ENCODE data around the gene RAD51B.

Gene RAD51B

DNA sequence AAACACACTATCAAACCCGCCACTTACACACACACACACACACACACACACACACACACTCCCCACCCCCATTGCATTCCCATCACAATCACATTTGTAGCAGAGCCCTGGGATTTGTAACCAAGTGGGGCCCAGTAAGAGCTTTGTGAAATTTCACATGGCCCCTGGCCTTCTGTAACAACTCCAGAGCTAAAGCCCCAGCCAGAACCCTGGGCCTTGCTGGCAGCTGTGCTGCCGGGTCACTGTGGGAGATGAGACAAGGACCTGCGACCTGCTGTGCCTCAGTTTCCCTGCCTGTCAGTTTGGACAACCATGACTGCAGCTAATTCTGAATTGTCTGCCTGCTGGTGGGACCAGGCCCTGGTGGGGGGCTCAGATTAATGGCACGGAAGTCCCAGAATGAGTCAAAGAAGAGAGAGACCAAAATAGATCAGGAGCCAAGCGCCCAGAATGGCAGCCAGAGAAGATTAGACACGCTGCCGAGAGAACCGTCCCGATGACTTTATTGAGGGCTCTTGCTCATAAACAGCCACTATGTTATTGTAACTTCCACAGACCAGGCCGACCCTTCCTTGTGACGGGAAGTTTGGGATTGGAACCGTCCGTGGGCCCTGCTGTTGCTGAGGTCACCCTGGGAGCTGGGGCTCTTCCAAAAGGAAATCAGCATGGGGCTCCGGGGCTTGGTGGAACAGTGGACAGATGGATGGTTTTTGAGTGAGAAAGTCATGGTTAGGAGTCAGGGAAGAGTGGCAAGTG lies 850.2 kb downstream of the RAD51B start:
- no peak for DNase-seq

DNA sequence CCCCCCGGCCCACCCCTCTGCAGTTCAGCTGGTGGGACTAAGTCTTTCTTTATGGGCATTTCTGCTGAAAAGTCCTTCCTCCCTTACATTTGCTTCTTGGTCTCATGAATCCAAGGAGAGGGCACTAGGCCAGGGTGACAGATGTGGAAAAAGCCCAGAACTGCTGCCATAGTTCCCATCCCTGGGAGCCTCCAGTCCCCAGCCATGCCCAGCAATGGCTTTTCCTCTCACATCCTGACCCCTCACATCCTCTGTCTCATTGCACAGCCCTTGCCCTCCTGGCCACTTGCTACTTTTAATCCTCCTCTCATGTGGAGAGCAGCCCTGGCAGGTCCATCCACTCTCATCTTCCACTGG lies 850.8 kb downstream of the RAD51B start:
- no peak for DNase-seq

DNA sequence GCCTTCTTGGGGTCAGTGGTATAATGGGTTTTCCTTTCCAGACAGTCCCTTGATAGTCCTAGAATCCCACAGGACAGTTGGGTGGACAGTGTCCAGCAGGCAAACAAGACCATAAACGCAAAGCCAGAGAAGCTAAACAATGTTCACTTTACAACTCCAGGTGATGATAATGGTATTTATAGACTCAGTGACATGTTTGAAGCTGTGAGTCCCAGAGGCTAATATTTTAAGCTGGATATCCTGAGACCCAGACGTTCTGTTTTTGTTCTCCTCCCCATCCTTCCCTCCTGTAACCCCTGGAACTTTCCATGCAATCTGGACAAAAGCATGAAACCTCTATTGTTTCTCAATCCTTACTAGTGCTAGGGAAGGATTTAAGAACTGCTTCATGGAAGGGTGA lies 852.3 kb downstream of the RAD51B start:
- no peak for DNase-seq

DNA sequence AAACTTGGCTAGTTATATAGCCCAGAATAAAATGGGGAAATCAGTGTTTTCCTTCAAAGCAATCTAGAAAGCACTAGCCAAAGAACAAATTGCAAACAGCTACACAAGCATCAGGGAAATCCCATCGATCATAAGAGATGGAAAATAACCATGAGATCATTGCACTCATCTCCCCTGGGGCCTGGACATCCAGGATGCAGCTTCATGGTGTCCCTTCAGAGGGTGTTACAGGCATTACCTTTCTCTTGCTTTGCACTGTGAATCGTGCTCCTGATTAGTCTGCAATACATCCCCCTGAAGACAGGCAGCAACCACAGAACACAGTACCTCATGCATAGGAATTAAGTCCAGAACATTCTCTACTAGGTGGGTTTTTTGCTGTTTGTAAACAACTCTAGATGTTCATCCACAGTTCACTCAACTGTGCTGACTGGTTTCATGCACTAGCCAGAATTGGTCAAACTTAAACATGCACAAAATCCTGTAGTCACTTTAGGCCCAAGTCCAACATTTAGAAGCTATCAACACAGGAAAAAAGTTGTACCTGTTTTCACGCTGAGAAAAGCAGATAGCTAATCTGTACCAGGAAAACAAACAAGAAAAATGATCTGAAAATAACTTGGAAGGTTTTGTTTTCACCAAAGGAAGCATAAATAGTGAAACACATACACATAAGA lies 853.2 kb downstream of the RAD51B start:
- no peak for DNase-seq

DNA sequence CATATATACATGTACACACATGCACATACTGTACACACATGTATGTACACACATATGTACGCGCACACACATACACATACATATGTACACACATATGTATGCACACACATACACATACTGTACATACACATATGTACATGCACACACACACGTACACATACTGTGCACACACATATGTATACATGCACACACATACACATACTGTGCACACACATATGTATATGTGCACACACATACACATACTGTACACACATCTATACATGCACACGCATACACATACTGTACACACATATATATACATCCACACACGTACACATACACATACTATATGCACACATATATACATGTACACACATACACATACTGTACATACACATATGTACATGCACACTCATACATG lies 853.9 kb downstream of the RAD51B start:
- DNase-seq = no peak

DNA sequence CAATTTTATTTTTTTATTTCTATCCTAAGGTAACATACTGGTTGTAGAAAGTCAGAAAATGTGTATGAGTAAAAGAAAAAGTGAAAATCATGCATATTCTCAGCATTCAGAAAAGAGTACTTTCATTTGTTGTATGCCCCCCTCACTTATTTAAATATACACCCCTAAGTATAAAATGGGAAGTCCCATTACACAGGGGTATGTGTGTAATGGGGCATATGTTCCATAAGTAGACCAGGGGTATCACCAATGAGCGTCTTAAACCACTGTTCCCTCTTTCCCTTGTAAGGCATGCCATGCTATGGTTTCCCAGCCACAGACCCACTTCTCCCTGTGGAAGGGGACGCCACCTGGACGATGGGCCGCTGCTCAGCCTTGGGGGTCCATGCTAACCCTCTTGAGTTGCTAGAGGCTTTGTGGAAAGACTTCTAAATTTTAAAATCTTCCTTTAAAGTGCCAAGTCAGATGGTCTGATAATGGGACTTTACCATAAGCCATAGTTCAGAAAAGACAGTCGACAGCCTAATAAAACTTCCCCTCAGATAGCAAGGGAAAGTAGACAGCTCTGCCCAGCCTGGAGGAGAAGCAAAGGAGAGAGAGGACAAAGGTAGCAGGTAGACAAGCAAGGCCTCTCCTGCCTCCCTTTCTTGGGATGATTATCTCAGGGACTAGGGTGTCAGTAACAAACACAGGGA lies 855.1 kb downstream of the RAD51B start:
- no peak for DNase-seq

DNA sequence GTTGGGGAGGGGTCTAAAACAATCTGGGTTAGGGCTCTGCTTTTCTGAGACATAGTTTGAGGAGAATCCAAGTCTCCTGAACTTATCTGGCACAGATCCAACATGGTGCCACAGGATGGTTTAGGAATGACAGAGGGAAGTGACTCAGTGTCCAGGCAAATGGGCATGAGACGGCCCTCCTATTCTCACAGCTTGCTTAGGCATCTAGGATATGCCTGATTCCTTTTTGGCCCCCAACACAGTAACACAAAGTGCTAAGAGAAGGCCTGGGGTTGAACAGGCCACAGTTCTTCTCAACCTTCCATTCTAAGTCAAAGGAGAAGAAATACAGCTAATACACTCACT lies 855.6 kb downstream of the RAD51B start:
- DNase-seq = no peak

DNA sequence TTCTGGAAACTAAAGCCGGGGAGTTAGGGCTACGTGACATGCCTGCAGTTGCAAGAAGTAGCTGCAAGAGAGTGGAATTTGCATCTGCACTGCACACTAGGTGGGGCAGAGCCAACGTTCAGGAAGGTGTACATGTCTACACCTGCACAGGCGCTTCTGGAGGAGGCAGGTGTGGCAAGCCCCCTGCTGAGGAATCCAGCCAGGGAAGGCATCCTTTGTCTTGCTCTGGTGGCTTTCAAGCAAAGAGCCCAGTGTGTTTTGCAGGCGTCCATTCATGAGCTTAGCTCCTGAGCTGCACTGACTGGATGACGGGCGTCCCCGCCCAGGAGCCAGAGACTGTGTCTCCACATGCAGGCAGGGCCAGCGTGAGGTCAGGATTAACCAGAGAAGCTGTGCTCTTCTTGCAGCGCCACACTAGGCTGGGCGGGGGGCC lies 856.9 kb downstream of the RAD51B start:
- no peak for DNase-seq

DNA sequence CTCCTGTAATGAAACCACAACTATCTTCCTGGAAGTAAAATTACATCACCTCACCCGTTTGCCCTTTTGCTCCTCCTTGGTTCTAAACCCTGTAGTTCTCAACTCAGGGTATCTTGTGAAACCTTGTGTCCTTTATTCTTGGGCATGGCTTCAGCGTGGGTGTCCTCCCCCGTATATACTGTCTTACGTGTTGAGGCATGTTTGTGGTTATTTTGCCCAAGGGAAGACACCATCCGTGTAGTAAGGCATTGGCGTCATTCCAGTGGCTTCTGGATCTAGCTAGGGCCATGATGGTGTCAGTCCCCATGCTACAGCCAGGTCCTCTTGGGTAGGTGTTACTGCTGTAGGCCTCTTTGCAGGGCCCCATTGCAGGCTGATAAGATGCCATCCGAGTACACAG lies 857.9 kb downstream of the RAD51B start:
- DNase-seq = no peak

DNA sequence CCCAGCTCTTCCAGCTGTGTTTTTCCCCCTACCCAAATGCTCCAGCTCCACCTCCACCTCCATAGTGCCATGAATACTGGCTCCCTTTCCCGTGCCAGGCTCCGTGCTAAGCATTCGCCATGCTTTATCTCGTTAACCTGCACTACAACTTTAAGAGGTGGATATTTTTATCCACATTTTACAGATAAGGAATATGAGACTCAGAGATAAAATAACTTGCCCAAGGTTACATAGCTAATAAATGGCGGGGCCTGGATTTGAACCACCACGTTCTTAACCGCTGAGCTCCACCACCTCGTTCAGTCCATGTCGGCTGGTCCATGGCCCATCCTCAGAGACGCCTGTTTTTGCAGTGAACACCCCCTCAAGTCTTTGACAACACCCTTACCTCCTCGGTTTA lies 858.3 kb downstream of the RAD51B start:
- DNase-seq = no peak

DNA sequence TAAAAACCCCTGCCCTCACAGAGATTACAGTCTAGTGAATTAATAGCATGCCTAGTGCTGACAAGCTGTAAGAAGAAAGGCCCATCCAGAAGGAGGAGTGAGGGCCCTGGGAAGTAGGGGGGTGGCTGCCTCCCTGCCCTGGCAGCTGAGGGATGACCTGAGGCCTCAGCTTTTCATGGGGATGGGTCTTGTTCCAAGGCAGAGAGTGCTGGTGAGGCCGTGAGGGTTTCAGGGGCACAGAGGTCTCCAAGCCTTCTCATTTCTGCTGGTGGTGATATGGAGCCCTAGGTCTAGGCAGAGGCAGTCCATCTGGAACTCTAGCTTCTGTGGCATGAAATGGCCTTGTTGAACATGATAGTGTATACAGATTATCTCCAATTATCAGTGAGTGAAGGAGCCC lies 858.9 kb downstream of the RAD51B start:
- no peak for DNase-seq

DNA sequence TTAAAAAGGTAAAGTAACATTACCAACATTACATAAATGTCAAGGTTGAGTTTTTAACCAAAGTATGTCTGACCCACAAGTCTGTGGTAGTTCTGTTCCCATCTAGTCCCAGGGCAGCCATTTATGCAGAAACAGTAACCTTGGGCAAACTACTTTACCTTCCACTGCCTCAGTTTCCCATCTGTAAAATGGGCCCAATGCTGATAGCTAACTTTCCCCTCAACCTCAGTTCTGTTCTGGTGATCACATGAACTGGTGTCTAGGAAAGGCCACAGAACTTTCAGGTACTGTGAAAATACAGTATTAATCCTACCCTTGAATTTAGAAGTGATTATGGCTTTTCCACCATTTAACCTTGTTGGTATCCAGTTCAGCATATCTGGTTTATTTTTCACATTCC lies 859.7 kb downstream of the RAD51B start:
- no peak for DNase-seq

DNA sequence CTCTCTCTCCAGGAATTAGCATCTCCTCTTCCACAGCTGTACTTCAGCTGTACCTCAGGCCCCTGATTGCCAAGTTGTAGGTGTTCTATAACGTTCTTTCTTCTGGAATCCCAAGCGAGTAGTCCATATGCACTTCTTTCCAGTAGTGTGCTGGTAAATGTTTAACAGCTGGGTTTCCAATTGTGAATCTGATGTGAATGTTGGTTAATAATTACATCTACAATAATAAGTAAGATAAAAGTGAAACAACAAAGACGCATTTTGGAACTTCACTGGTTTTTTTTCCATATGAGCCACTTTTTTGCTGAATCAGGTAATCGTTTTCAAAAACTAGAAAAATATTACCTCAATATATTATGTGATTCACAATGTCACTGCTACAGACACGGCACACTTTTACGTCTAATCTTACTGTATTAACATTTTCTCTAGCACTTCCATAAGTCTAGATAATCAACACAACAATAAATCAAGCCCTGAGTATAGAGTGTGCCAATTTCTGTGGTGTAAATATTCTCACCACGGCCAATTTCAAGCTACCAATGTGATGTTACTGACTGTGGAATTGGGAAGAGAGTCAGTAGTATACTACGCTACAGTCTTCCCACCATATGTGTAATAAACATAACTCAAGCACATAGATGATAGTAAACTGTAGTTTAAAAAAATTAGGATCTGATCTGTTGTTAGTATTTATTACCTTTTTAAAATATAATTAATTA lies 860.3 kb downstream of the RAD51B start:
- DNase-seq = no peak

DNA sequence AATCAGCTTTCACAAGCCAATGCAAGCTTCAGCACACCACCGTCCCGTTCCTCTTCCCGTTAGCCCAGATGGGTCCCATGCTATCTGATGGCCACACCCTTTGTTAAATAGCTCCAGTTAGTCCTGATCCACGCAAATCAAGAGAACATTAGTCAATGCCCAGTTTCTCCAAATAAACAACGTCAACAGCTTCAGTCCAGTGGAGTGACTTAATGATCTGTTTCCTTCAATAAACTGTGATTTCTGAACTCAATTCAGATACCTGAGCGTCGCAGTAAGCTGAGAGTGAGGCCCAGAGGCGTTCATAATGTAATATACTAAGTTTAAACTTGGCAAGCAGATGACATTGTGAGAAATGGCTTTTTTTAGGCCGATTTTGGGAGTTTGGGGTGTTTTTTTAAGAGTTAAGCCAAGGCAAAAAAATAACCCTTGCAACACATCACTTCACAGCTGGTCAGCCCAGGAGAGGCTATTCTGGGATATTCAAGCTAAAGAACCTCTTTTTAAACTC lies 861.0 kb downstream of the RAD51B start:
- DNase-seq = no peak

DNA sequence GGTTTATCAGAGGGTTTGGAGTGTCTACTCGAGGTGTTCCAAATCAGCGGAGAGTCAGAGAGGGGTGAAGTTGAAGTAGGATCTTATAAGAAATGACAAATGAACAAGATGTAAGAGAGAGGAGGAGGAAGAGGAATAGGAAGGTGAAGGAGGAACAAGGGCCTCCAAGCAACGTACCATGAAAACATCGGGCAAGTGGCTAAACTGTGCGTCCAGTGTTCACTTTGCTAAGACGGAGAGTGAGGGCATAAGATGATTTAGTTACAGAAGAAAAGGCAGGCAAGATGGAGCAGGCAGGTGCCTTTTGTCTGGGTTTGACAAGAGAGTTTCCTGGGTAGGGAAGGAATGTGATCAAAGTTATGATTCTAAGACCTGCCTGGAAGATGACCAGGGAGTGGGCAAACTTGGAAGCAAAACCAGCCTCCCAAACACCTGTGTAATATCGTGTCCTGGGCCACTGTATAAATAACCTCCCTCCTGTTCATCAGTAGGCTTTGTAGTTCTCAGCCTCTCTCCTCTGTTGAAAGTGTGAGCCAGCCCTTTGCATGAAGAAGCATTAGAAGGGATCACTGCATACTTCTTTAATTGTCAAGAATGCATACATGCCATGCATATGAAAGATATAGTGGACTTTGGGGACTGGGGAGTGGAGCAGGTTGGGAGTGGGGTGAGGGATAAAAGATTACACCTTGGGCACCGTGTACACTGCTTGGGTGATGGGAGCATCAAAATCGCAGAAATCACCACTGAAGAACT lies 861.9 kb downstream of the RAD51B start:
- DNase-seq = no peak

DNA sequence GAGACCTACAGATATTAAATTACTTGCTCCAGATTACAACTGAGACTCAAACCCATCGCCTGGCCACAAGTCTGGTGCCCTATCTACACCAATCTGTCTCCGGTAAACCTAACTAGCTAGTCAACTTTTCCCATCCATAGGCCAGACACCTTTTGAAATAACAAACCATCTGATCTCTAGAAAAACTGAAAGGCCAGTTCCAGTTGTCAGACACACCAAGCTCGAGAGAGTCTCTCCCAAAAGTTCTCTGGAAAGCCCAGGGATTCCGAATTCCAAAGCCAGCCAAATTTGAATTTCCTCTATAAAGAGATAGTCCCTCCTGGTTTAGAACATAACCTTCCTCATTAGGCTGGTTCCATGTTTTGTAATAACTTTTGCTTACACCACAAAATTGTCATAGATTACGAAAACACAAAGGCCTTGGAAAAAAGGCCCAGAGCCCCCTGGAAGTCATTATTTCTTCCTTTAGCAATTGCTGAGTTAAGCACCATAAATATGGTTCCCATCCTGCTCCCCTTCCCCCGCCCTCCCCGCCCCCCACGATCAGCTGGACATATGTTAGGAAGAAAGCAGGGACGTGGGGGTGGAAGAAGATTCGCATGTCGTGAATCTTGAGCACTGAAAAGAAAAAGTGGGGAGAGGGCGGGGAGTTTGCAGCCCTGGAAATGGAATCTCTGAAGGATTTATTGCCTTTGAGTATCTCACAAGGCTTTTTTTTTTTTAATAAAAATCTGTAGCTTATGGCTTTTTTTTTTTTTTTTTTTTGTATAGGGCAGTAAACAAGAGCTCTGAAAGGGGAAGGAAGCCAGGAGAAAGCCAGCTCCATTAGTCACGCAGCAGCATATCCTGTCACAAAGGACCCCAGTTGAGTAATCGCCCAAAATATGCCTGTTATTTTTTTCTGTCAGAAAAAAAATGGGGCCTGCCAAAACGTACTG lies 862.9 kb downstream of the RAD51B start:
- DNase-seq = peak; percentile 40

DNA sequence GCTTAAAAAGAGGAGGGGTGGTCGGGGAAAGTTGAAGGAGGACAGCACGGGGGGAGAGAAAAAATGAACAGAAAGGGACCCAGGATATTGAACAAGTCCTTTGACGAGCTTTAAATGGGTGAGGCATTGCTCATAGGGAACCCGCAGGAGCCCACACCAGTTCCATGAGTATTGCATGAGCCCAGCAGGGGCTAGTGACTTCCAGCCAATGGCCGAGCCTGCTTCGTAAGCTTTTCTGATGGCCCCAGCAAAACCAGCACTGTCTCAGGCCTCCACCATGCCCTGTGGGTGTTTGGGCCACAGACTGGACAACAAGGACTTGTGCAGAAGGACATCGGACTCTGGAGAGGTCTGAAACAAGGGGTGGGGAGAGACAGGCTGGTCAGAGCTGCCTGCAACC lies 863.7 kb downstream of the RAD51B start:
- no peak for DNase-seq

DNA sequence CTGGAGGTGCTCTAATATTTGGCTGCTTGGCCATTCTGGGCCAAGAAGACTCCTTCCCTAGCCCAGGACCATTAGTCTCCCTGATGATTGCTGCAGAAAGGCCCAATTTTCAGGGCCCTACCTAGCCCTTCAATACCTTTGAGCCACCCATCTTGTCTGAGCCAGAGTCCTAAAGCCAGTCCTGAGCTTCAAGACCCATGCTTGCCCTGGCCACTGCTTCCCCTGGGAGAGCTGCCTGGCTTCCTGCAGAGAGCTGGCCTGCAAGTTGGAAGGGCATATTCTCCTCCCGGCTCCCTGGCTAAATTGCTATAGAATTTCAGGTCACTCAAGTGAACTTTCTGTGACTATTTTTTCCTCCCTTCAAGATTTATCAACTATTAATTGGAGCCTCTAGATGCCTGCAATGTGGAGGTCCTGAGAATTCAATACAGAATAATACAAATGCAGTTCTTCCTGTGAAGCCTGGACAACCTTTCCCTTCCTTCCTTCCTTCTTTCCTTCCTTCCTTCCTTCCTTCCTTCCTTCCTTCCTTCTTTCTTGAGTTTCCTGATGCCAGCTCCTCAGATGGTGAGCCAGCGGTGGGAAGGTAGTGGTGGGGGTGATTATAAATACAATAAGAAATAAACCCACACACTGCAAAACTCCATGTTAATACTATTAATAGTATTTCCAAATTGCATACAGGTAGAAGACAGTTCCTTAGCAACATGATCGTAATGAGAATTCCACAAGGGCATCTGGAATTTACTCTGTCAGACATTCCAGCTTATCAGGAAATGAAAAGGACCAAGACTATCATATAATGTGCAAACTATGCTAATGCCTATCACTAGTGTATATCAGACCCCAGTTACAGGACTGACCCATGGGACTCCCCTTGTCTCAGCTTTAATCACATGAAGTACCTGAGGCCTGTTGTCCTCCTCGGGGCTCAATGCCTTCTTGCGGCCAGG lies 865.2 kb downstream of the RAD51B start:
- DNase-seq = no peak

DNA sequence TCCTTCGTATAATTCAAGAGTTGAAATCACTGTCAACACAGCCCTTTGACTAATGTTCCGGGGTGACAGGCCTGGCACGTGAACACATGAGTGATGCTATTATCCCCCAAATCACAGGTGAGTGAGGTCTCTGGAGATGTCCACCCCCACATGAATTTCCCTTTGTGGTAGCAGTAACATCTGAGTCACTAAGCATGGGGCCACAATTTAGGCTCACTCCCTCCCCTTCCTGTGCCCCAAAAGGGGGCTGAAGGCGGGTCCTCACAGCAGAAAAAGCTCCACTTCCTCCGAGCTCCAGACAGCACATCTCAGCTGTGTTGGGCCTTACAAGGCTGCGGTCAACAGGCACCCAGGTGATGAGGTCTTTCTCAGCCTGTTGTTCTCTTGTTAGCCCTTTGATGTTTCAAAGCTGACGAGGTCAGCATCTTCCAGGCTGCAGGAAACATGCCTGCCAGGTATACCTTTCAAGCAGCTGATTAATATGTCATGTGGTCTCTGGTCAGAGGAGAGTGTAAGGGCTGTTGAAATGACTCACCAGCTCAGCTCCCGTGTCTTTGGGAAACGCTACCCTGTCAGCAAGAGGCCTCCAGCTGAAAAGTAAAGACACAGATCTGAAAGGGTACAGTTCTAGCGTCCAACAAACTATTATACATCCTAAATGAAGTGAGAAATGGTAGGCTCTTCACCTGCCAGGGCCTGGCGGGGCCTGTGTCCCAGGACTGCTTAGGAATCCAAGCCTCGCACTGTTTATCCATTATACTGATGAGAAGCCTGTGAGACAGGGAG lies 866.0 kb downstream of the RAD51B start:
- peak; percentile 85 for DNase-seq

DNA sequence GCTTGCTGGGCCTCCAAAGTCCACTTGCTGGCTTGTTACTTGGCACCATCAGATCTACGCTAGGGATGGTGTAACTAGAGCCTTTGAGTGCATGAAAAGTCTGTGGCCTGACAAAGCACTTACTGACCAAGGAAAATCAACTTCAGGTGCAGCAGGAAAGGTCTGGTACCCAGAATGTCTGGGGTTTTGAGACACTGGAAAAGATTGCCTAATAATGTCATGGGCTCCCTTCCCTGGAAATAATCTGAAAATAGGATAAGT lies 866.6 kb downstream of the RAD51B start:
- DNase-seq = no peak

Data from stimulated activated CD4-positive, alpha-beta T cell treated with anti-CD3 and anti-CD28 coated beads, Interleukin-1b, Interleukin-23, amount 100 ng/mL, for 48 hours (primary cell).